ENCODE measurements around the gene MAGEB10.

DNA sequence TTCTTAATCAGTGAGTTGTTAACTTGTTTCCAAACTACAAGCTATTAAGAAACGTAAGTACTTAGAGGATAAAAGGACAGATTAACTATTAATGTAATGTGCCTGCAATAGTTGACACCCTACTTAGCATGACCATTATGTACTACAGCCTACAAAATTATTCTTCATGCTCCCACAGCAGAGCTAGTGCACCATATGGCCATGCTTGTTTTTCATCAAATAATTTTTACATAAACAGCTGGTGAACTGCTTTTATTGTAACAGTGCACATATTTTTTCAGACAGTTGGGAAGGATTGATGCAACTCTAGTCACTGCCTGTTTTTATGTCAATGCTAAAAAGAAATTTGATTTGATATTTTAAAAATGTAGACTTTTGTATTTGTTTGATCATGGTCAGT lies 10.2 kb upstream of the MAGEB10 start:
- TF ChIP-seq, protein P1, sequence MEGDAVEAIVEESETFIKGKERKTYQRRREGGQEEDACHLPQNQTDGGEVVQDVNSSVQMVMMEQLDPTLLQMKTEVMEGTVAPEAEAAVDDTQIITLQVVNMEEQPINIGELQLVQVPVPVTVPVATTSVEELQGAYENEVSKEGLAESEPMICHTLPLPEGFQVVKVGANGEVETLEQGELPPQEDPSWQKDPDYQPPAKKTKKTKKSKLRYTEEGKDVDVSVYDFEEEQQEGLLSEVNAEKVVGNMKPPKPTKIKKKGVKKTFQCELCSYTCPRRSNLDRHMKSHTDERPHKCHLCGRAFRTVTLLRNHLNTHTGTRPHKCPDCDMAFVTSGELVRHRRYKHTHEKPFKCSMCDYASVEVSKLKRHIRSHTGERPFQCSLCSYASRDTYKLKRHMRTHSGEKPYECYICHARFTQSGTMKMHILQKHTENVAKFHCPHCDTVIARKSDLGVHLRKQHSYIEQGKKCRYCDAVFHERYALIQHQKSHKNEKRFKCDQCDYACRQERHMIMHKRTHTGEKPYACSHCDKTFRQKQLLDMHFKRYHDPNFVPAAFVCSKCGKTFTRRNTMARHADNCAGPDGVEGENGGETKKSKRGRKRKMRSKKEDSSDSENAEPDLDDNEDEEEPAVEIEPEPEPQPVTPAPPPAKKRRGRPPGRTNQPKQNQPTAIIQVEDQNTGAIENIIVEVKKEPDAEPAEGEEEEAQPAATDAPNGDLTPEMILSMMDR (IDR thresholded peaks at IDR 0.05), result no peak
- TF ChIP-seq POLR2A (IDR thresholded peaks at IDR 0.05), result no peak

Measured in tibial nerve (tissue), 3 donors.